ENCODE data around the gene CLCN3.

DNA sequence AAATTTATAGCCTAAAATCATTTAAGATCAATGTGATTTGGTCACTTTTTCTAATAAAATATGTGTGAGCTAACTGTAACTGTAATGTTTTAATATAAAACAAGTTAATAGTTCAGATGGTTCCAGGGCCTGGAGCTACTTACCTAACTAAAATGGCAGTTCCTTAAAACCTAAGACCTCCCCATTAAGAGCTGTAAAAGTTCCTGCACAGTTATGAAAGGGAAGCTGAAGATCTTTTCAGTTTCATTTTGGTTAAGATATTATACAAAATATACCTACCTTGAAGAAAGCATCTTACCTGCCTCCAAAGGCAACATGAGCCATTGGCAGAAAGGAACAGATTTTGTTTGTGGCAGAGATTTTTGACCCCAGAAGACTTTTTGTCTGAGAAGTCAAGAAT is 107.2 kb downstream of the CLCN3 start:
- TF ChIP-seq, protein P1, sequence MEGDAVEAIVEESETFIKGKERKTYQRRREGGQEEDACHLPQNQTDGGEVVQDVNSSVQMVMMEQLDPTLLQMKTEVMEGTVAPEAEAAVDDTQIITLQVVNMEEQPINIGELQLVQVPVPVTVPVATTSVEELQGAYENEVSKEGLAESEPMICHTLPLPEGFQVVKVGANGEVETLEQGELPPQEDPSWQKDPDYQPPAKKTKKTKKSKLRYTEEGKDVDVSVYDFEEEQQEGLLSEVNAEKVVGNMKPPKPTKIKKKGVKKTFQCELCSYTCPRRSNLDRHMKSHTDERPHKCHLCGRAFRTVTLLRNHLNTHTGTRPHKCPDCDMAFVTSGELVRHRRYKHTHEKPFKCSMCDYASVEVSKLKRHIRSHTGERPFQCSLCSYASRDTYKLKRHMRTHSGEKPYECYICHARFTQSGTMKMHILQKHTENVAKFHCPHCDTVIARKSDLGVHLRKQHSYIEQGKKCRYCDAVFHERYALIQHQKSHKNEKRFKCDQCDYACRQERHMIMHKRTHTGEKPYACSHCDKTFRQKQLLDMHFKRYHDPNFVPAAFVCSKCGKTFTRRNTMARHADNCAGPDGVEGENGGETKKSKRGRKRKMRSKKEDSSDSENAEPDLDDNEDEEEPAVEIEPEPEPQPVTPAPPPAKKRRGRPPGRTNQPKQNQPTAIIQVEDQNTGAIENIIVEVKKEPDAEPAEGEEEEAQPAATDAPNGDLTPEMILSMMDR (IDR thresholded peaks at IDR 0.05) = no peak
- no peak for TF ChIP-seq POLR2A (IDR thresholded peaks at IDR 0.05)
